Measurements from ENCODE around the gene CLSTN2. TPM values are rescaled to one million over a fixed set of nuclear protein-coding genes. Genes with fewer than 3 reads are reported as not detected.

Gene CLSTN2
- total RNA-seq, 1 donor from 2014 or later = 4.7 TPM

DNA sequence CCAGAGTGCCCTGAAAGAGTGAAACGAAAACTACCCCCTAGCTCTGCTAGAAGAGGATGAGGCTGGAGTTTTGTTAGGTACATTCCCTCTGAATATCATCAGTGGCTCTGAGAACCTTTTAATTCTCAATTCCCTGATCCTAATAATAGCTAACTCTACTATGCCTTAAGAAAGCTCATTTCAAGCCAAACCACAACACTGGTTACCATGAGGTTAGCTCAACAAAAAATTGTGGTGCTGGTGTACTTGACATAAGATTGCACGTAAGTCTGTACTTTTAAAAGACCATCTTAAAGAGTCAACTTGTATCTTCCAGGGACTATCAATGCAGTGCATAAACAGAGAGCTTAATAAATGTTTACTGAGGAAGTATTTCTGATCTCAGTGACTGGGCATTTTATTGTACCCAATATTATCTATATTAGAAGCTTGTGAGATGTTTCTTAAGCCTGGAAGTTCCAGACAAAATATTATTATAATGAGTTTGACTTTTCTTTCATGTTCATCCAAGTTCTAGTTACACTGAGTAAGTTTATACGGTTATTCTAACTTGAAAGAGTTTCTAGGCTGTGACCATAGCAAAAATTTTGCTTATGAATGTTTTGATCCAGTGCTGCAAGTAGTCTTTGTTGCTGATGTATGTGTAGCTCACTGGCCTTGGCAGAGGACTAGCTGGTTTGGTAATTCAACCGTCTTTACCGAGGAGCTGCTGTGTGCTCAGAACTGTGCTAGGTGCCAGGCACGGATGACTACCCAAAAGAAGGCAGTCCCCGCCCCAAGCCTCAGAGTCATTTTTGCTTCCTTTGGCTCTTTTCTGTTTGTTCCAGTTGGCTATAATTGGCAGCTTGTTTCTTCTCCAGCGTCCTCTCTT lies 408.5 kb downstream of the CLSTN2 start:
- H3K4me3 ChIP-seq (ENCODE audit: low read length in 3 of 3) = no peak overlapping the region
- peaks cover 0 to 2% (median 0%) of the 10 kb centered on the region in 3 donors for H3K9me3 ChIP-seq (ENCODE audit: control insufficient read depth in 3 of 3, low read length in 3 of 3)
- H3K27ac ChIP-seq (ENCODE audit: low read depth, low read length) = no peak overlapping the region
- no peak overlapping the region for H3K9ac ChIP-seq (ENCODE audit: low read depth in 1 of 3, low read length in 3 of 3)
- H3K4me1 ChIP-seq (ENCODE audit: control insufficient read depth in 3 of 3, insufficient read depth in 3 of 3, low read length in 3 of 3) = no peaks in the 10 kb centered on the region
- no peaks in the 10 kb centered on the region for H3K27me3 ChIP-seq (ENCODE audit: control insufficient read depth in 3 of 3, insufficient read depth in 3 of 3, low read length in 3 of 3)
- H3K36me3 ChIP-seq (ENCODE audit: control insufficient read depth in 3 of 3, insufficient read depth in 3 of 3, low read length in 3 of 3) = no peaks in the 10 kb centered on the region

DNA sequence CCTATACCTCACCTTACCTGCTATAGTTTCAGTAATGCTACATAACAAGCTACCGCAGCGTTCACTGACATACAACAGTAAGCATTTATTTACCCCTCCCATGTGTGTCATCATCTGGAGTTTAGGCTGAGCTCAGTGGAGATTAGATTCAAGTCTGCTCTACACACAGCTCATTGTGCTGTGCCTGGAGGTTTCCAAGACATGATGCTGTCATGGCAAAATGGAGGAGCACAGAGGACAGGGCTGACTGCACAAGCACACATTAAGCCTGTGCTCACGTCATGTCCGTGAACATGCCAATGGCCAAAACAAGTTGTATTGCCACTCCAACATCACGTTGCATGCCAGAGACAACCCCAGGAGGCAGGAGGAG lies 409.1 kb downstream of the CLSTN2 start:
- Histone ChIP-seq H3K36me3 (ENCODE audit: control insufficient read depth in 3 of 3, insufficient read depth in 3 of 3, low read length in 3 of 3) (no peaks in the 10 kb centered on the region), H3K9me3 (ENCODE audit: control insufficient read depth in 3 of 3, low read length in 3 of 3) (peaks cover 0 to 2% (median 0%) of the 10 kb centered on the region in 3 donors), H3K4me1 (ENCODE audit: control insufficient read depth in 3 of 3, insufficient read depth in 3 of 3, low read length in 3 of 3) (no peaks in the 10 kb centered on the region), H3K27me3 (ENCODE audit: control insufficient read depth in 3 of 3, insufficient read depth in 3 of 3, low read length in 3 of 3) (no peaks in the 10 kb centered on the region), H3K9ac (ENCODE audit: low read depth in 1 of 3, low read length in 3 of 3) (no peak overlapping the region), H3K27ac (ENCODE audit: low read depth, low read length) (no peak overlapping the region), H3K4me3 (ENCODE audit: low read length in 3 of 3) (no peak overlapping the region)

DNA sequence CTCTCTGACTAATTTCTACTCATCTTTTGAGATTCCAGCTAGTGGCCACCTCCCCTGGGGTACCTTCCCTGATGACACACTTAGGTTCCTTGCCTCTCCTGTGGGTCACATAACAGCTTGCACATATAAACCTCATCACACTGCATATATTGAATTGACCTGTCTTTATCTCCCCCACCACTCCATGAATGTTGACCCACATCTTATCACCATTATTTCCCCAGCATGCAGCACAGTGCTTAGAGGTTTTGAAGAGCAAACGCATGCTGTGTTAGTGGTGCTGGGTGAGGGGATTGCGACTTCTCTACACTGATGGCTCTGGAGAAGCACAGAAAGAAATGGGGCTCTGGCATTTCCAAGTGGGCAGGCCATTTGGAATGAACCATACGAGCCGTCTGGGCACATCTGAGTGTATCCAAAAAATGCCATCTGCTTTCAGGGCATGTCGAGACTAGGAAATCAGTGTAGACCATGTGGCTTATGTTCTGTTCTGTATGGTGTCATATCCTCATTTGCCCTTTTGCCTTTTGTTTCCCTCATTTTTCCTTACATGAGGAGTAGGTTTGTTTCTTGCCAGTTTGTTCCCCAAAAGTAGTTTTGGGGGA lies 409.7 kb downstream of the CLSTN2 start:
- Histone ChIP-seq H3K4me3 (ENCODE audit: low read length in 3 of 3) (no peak overlapping the region), H3K27ac (ENCODE audit: low read depth, low read length) (no peak overlapping the region), H3K27me3 (ENCODE audit: control insufficient read depth in 3 of 3, insufficient read depth in 3 of 3, low read length in 3 of 3) (no peaks in the 10 kb centered on the region), H3K9ac (ENCODE audit: low read depth in 1 of 3, low read length in 3 of 3) (no peak overlapping the region), H3K4me1 (ENCODE audit: control insufficient read depth in 3 of 3, insufficient read depth in 3 of 3, low read length in 3 of 3) (no peaks in the 10 kb centered on the region), H3K9me3 (ENCODE audit: control insufficient read depth in 3 of 3, low read length in 3 of 3) (peaks cover 0 to 2% (median 0%) of the 10 kb centered on the region in 3 donors), H3K36me3 (ENCODE audit: control insufficient read depth in 3 of 3, insufficient read depth in 3 of 3, low read length in 3 of 3) (no peaks in the 10 kb centered on the region)

DNA sequence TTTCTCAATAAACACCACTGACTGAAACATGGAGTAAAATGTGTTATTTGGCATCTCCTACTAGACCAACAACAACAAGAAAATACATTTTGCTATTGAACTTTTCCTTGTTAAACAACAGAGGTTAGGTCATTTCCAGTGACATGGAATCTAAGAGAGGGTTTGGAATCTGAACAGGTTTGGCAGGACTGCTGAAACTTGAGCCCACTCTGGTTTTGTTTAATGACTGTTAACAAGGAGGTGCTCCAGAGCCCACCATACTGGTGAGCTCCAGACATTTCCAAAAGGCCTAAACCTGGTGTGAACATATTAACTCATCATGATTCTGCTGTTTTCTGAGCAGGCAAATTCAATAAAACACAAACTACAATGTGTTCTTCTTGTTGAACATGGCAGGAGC lies 412.2 kb downstream of the CLSTN2 start:
- H3K36me3 ChIP-seq (ENCODE audit: control insufficient read depth in 3 of 3, insufficient read depth in 3 of 3, low read length in 3 of 3) = no peaks in the 10 kb centered on the region
- no peak overlapping the region for H3K9ac ChIP-seq (ENCODE audit: low read depth in 1 of 3, low read length in 3 of 3)
- H3K27me3 ChIP-seq (ENCODE audit: control insufficient read depth in 3 of 3, insufficient read depth in 3 of 3, low read length in 3 of 3) = no peaks in the 10 kb centered on the region
- H3K4me1 ChIP-seq (ENCODE audit: control insufficient read depth in 3 of 3, insufficient read depth in 3 of 3, low read length in 3 of 3) = no peaks in the 10 kb centered on the region
- H3K9me3 ChIP-seq (ENCODE audit: control insufficient read depth in 3 of 3, low read length in 3 of 3) = peaks cover 0 to 2% (median 0%) of the 10 kb centered on the region in 3 donors
- no peak overlapping the region for H3K27ac ChIP-seq (ENCODE audit: low read depth, low read length)
- no peak overlapping the region for H3K4me3 ChIP-seq (ENCODE audit: low read length in 3 of 3)

DNA sequence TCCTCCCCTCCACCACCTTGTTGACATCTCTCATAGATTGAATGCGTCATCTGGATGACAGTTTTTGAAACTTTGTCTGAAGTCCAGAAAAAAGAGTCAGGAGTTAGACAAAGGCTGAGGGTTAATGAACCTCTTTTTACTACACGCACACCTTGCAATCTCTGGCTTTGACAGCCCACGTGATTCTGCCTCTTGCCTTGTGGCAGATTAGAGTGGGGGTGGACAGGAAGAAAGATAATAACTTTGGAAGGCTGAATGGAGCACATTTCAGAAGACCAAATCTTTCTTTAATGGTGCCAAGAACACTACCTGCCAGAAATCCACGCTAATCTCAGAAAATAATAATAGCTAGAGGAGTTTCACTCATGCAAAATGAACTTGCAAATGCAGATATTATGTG lies 415.0 kb downstream of the CLSTN2 start:
- H3K9ac ChIP-seq (ENCODE audit: low read depth in 1 of 3, low read length in 3 of 3) = no peak overlapping the region
- no peak overlapping the region for H3K27ac ChIP-seq (ENCODE audit: low read depth, low read length)
- H3K9me3 ChIP-seq (ENCODE audit: control insufficient read depth in 3 of 3, low read length in 3 of 3) = no peaks in the 10 kb centered on the region
- H3K36me3 ChIP-seq (ENCODE audit: control insufficient read depth in 3 of 3, insufficient read depth in 3 of 3, low read length in 3 of 3) = no peaks in the 10 kb centered on the region
- no peaks in the 10 kb centered on the region for H3K27me3 ChIP-seq (ENCODE audit: control insufficient read depth in 3 of 3, insufficient read depth in 3 of 3, low read length in 3 of 3)
- no peak overlapping the region for H3K4me3 ChIP-seq (ENCODE audit: low read length in 3 of 3)
- no peaks in the 10 kb centered on the region for H3K4me1 ChIP-seq (ENCODE audit: control insufficient read depth in 3 of 3, insufficient read depth in 3 of 3, low read length in 3 of 3)

DNA sequence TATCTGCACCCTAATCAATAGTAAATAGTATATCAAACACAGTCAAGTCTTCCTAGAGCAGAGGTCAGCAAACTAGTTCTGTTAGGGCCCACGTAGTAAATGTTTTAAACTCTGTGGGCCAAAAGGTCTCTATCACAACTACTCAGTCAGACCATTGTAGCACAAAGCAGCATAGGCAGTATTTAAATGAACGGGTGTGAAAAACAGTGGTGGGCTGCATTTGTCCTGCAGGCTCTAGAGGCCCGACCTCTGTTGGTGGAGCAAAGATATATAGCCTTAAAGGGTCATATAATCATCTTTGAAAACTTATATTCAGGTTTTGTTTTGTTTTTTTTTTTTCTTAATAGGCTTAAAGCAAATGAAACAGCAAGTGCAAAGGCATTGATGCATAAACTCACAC lies 416.5 kb downstream of the CLSTN2 start:
- no peak overlapping the region for H3K27ac ChIP-seq (ENCODE audit: low read depth, low read length)
- H3K9ac ChIP-seq (ENCODE audit: low read depth in 1 of 3, low read length in 3 of 3) = no peak overlapping the region
- no peaks in the 10 kb centered on the region for H3K36me3 ChIP-seq (ENCODE audit: control insufficient read depth in 3 of 3, insufficient read depth in 3 of 3, low read length in 3 of 3)
- H3K4me1 ChIP-seq (ENCODE audit: control insufficient read depth in 3 of 3, insufficient read depth in 3 of 3, low read length in 3 of 3) = no peaks in the 10 kb centered on the region
- no peak overlapping the region for H3K4me3 ChIP-seq (ENCODE audit: low read length in 3 of 3)
- peaks cover 0 to 2% (median 0%) of the 10 kb centered on the region in 3 donors for H3K27me3 ChIP-seq (ENCODE audit: control insufficient read depth in 3 of 3, insufficient read depth in 3 of 3, low read length in 3 of 3)
- no peaks in the 10 kb centered on the region for H3K9me3 ChIP-seq (ENCODE audit: control insufficient read depth in 3 of 3, low read length in 3 of 3)

DNA sequence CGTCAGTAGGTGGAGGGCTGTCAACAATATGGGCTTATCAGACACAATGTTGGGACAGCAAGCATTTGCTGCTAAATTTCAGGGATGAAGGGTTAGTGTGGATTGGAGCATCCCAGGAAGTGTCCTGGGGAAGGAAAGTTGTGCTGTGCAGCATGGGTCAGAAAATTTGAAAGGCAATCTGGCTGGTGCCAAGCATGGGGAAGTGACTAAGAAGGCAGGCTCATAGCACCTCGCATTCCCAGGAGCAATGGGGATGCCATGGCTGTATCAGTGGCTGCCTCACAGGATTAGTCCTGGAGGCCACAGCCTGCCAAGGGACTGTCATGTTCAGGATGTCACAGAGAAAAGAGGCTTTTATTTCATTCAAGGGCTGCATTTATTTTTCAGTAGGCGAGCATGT lies 420.5 kb downstream of the CLSTN2 start:
- Histone ChIP-seq H3K4me3 (ENCODE audit: low read length in 3 of 3) (no peak overlapping the region), H3K27me3 (ENCODE audit: control insufficient read depth in 3 of 3, insufficient read depth in 3 of 3, low read length in 3 of 3) (peaks cover 0 to 2% (median 0%) of the 10 kb centered on the region in 3 donors), H3K36me3 (ENCODE audit: control insufficient read depth in 3 of 3, insufficient read depth in 3 of 3, low read length in 3 of 3) (no peaks in the 10 kb centered on the region)

DNA sequence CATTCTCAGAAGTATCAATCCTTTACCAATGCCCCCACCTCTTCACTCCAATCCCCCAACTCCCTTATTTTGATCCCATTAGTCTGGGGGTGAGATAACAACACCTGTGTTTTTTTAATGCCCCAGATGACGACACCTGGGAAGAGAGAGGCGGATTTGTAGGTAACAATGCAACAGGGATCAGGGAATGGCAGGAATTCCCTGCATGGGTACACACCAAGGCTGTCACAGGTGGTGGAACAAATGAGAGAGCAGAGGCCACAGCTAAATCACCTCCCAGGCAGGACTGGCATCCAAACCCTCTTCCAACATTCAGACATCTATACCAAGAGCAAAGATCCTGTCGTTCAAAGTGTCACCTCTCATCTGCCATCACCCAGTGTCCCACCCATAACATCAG lies 423.7 kb downstream of the CLSTN2 start:
- Histone ChIP-seq H3K4me1 (ENCODE audit: control insufficient read depth in 3 of 3, insufficient read depth in 3 of 3, low read length in 3 of 3) (no peaks in the 10 kb centered on the region), H3K36me3 (ENCODE audit: control insufficient read depth in 3 of 3, insufficient read depth in 3 of 3, low read length in 3 of 3) (no peaks in the 10 kb centered on the region), H3K9ac (ENCODE audit: low read depth in 1 of 3, low read length in 3 of 3) (no peak overlapping the region), H3K27ac (ENCODE audit: low read depth, low read length) (no peak overlapping the region), H3K4me3 (ENCODE audit: low read length in 3 of 3) (no peak overlapping the region), H3K9me3 (ENCODE audit: control insufficient read depth in 3 of 3, low read length in 3 of 3) (no peaks in the 10 kb centered on the region), H3K27me3 (ENCODE audit: control insufficient read depth in 3 of 3, insufficient read depth in 3 of 3, low read length in 3 of 3) (peaks cover 0 to 2% (median 0%) of the 10 kb centered on the region in 3 donors)

More for the DNA sequence above, 420.5 kb downstream of the CLSTN2 start:
- H3K4me1 ChIP-seq (ENCODE audit: control insufficient read depth in 3 of 3, insufficient read depth in 3 of 3, low read length in 3 of 3) = no peaks in the 10 kb centered on the region
- no peaks in the 10 kb centered on the region for H3K9me3 ChIP-seq (ENCODE audit: control insufficient read depth in 3 of 3, low read length in 3 of 3)
- no peak overlapping the region for H3K9ac ChIP-seq (ENCODE audit: low read depth in 1 of 3, low read length in 3 of 3)
- H3K27ac ChIP-seq (ENCODE audit: low read depth, low read length) = no peak overlapping the region

DNA sequence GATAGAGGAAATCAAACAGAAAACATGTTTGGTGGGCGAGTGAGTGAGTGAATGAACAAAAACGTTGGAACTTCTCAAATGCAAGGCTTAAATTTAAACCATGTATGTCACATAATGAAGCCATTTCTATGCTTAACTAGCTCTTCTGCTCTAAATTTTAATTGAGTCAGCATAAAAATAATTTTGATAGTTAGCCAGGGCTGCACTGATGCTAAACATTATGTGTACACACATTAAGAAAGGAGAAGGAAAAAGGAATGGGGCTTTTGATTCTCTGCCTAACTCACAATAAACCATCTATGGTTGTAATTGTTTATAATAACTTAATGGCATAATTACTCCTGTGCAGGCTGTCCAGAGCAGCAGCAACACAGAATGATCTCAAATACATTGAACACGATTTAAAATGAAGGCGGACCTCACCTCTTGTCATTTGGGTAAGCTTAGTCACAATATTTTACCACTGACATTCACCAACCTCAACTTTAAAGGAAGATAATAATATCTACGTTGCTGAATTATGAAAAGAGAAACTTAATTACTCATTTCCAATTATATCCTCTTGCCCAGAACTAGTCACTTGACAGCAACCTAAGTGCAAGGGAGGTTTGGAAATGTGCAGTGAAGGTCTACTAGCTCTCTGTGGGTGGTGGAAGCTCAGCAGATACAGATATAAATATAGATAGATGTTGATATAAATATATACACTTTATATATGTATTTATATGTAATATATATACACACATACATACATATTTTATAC lies 424.4 kb downstream of the CLSTN2 start:
- Histone ChIP-seq H3K9me3 (ENCODE audit: control insufficient read depth in 3 of 3, low read length in 3 of 3) (no peaks in the 10 kb centered on the region), H3K27me3 (ENCODE audit: control insufficient read depth in 3 of 3, insufficient read depth in 3 of 3, low read length in 3 of 3) (peaks cover 0 to 2% (median 0%) of the 10 kb centered on the region in 3 donors)

DNA sequence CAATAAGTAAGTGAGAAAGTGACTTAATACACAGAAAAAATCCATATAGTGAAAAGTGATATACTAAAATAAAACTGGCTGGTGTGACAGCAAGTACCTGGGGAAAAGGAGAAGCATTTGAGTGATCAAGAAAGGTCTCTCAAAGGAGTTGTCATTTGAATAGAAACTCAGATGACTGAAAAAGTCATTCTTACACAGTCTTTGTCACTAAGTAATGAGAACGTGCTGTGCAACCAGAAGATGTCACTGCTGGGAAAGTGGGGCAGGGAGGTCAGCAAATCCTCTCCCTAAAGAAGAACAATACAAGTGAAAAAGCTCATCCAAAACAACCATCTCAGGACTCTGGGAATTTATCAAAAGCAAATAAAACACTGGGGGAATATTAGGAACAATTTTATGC lies 425.3 kb downstream of the CLSTN2 start:
- Histone ChIP-seq H3K27me3 (ENCODE audit: control insufficient read depth in 3 of 3, insufficient read depth in 3 of 3, low read length in 3 of 3) (peaks cover 0 to 2% (median 0%) of the 10 kb centered on the region in 3 donors), H3K27ac (ENCODE audit: low read depth, low read length) (no peak overlapping the region), H3K9ac (ENCODE audit: low read depth in 1 of 3, low read length in 3 of 3) (no peak overlapping the region), H3K4me1 (ENCODE audit: control insufficient read depth in 3 of 3, insufficient read depth in 3 of 3, low read length in 3 of 3) (no peaks in the 10 kb centered on the region), H3K9me3 (ENCODE audit: control insufficient read depth in 3 of 3, low read length in 3 of 3) (no peaks in the 10 kb centered on the region), H3K36me3 (ENCODE audit: control insufficient read depth in 3 of 3, insufficient read depth in 3 of 3, low read length in 3 of 3) (no peaks in the 10 kb centered on the region), H3K4me3 (ENCODE audit: low read length in 3 of 3) (no peak overlapping the region)

More for the DNA sequence above, 424.4 kb downstream of the CLSTN2 start:
- no peak overlapping the region for H3K27ac ChIP-seq (ENCODE audit: low read depth, low read length)
- H3K4me3 ChIP-seq (ENCODE audit: low read length in 3 of 3) = no peak overlapping the region
- no peaks in the 10 kb centered on the region for H3K36me3 ChIP-seq (ENCODE audit: control insufficient read depth in 3 of 3, insufficient read depth in 3 of 3, low read length in 3 of 3)
- no peaks in the 10 kb centered on the region for H3K4me1 ChIP-seq (ENCODE audit: control insufficient read depth in 3 of 3, insufficient read depth in 3 of 3, low read length in 3 of 3)
- H3K9ac ChIP-seq (ENCODE audit: low read depth in 1 of 3, low read length in 3 of 3) = no peak overlapping the region

All from skeletal muscle tissue (tissue), 4 donors.